IMR-90 (cell line): ENCODE results near the gene IL1R2. TPM values are rescaled to one million over a fixed set of nuclear protein-coding genes. Genes with fewer than 3 reads are reported as not detected.

Experiments used
- ELK1 ChIP-seq: fragments of 150-350 bp; IDR thresholded peaks from 2 replicates; pipeline ENCODE4 v1.6.1; 2016; ENCODE audit warnings: low read depth, mild to moderate bottlenecking, low read length, moderate library complexity, borderline replicate concordance
- polyA plus RNA-seq, 3 experiments: library from polyadenylated mRNA; depleted of rRNA; stranded (reverse); fragments of >200 nt; gene quantifications; 2 replicates each; pipeline ENCODE4 v1.2.3, GENCODE V29; 2012; ENCODE audit warnings: low replicate concordance in 1 of 3
- total RNA-seq: library from RNA; depleted of rRNA; stranded (reverse); fragments of >200 nt; gene quantifications from 2 replicates; pipeline ENCODE4 v1.2.3, GENCODE V29; 2012

IL1R2 gene
- total and polyA plus RNA-seq, 2 of the 4 experiments (the other 2 are of a cell fraction) = not detected

- no peak for TF ChIP-seq ELK1
Measured at GRCh38 chr2:102063941-102064678, 72.3 kb downstream of the IL1R2 start (continued).
